Myocyte (in vitro differentiated cells): Measurements from ENCODE around the gene RGS6. TPM values are rescaled to one million over a fixed set of nuclear protein-coding genes. Genes with fewer than 3 reads are reported as not detected.

Experiments used
- DNase-seq: peaks from one replicate; pipeline ENCODE4 v3.0.0-alpha.2; 2012; ENCODE audit warnings: low read depth
- total RNA-seq: library from RNA; depleted of rRNA; stranded (reverse); fragments of >200 nt; gene quantifications from 2 replicates; pipeline ENCODE4 v1.2.3, GENCODE V29; 2014

The RGS6 gene
- total RNA-seq, 1 donor from 2014 or later, result not detected

DNA sequence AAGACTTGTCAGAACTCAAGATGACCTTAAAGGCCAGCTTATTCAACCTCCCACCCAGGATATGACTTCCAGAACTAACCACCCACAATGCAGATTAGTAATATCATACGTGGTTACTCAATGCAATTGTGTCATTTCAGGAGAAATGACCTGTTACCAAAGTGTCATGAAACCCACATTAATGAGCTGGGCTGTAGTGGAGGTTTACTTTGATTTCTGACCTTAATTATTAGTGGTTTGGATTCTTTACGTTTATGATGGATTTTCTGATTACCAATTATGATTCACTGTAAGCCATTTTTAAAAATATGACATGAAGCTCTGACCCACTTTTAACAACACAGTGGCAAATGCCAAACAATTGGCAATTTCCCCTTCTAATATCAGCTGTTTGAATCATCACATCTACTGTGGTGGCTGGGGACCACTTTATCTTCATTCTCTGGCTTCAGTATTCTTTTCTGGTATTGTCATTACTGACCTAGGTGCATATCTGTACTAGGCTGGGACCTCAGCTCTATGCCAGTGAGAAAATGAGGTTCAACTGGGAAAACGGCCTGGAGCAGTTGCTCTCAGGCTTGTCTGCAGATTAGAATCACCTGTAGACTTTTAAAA is 223.3 kb downstream of the RGS6 start:
- DNase-seq, result no peak

DNA sequence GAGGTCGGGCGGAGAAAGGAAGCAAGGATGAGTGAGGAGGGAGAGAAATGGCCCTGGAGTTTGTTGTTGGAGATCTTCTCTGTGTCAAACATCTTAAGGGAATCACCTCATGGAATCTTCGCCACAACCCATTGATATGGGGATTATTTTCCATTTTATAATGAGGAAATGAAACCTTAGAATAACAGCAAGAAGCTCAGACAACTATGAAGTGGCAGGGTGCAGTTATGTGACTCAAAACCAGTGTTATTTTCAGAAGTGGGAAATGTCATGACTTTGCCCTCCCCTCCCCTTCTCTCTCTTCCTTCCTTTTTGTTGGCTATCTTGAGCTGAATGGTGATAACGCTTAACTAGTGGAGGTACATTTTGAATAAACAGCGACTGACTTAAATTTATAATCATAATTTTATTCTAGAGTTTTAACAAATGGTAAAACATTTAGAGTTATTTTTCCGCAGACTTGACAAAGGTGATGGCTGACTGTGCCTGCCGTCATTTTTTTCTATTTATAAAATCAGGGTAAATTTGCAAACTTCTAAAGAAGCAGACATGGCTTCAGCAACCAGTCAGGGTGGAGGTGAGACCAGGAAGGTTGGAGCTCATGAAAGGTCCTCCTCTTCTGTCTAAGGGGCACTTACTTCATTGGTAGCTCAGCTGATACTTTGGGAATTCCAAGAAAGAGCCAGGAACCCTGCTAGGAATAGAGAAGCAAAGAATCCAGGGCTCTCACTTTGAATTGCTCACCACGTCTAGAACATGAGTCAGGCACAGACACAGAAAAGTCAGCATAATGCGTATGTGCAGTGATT is 232.4 kb downstream of the RGS6 start:
- no peak for DNase-seq

- DNase-seq, result no peak
These were observed 233.0 kb downstream of the RGS6 start for GRCh38 chr14:72165229-72165698.

- no peak for DNase-seq
These were observed 237.3 kb downstream of the RGS6 start for GRCh38 chr14:72169521-72169920.

DNA sequence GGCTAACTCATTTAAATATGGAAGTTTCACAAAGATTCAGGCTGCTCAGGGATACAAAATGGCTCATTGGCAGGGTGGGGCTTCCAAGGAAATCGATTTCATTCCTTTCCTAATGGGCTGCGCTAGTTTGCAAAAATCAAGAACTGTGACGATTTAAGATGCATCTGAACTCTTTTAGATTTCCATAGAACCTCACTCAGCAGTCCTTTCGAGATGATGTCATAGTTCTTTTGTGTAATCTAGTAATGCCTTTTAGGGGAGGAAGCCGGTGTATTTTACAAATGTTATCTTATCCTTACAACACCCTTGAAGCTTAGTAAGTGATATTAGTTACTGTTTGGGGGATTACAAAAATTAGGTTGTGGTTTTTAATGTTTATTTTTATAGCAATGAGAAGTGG is 239.8 kb downstream of the RGS6 start:
- no peak for DNase-seq

- DNase-seq, result no peak
These were observed 240.4 kb downstream of the RGS6 start for GRCh38 chr14:72172597-72172996.

GRCh38 chr14:72173038-72173720 is 240.9 kb downstream of the RGS6 start:
- no peak for DNase-seq

DNA sequence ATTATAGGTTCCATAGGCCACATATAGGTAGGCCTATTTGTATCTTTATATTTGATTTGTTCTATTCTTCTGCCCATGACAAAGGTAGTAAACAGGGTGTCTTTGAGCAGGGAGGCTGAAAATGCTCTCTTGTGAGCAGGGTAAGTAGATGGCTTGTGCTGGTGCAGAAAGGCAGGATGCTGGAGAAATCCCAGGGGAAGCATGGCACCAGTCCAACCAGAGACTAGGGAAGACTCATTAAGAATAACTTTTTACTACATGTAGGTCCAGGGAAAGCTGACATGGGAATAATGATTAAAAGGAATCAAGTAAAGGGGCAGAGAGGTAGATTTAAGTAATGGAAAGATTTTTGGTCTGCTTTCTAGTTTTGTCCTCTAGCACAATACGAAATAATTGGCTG is 245.0 kb downstream of the RGS6 start:
- no peak for DNase-seq

DNA sequence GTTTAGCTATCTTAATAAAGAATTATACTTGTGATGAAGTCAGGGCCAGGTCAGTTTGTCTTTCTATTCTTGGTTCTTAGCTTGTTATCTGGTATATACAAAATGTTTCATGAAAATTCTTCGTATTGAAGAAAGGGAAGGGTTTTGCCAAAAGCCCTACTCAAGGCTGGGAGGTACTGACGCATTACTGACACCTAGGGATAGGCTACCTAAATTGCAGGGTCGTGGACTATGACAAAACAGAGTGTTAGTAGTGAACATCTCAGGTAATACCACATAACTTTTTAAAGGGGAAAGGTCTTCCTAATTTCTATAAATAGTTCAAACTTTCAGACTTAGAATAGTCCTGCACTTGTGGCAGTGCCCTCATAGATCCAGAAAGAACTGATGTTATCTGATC is 246.3 kb downstream of the RGS6 start:
- DNase-seq, result no peak

DNA sequence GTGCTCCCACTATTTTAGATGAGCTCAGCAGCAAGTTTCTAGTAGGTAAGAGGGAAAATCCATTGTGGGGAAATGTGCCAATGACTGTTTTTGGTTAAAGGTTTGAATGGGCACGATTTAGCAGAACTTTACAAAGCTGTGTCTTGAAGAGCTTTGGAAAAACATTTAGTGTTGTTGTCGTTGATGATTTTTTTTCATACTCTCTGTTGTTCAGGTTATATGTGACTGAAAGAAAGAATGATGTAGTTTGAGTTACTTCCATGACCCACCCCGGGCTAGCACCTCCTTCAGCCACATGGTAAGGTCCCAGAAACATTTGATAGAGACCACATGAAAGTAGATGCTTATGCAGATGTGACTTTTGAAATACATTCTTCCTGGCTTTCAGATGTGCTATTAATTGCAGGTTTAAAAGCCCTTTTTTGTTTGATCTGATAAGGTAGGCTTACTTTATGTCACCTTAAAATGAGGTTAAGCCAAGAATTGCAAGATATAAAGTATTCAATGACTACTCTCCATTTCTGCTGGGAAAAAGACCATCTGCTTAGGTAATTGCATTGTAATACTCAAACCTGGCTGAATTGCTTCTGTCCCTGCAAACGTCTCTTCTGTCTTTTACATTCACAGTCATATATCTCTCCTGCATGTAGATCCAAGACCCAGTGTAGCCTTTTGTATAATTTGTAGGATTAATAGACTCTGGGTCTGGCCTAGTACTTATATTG is 250.6 kb downstream of the RGS6 start:
- no peak for DNase-seq

- DNase-seq, result no peak
These were observed 251.4 kb downstream of the RGS6 start for GRCh38 chr14:72183631-72184030.

GRCh38 chr14:72186523-72186922 is 254.3 kb downstream of the RGS6 start:
- DNase-seq, result no peak

GRCh38 chr14:72196237-72197015 is 264.2 kb downstream of the RGS6 start:
- no peak for DNase-seq

- no peak for DNase-seq
These were observed 269.4 kb downstream of the RGS6 start for GRCh38 chr14:72201645-72202044.

- DNase-seq, result no peak
These were observed 281.2 kb downstream of the RGS6 start for GRCh38 chr14:72213424-72213823.

DNA sequence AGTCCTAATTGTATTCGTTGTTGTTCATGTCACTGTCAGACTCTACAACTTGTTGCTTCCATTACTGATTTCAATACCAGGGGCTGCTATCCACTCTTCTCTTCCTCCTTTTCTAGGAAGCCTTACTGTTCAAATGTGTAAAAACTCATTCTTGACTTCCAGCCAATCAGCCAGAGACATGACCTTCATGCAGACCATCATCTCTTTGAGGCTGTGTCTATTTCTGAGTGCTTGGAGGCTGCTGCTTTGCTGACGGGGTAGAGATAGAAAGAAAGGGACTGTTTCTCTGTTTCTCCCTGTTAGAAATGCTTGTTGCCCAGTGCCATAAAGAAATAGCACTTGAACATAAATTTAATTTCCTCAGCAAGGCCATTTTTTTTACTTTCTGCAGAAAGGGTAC is 282.9 kb downstream of the RGS6 start:
- no peak for DNase-seq

GRCh38 chr14:72217135-72217534 is 284.9 kb downstream of the RGS6 start:
- DNase-seq, result no peak

DNA sequence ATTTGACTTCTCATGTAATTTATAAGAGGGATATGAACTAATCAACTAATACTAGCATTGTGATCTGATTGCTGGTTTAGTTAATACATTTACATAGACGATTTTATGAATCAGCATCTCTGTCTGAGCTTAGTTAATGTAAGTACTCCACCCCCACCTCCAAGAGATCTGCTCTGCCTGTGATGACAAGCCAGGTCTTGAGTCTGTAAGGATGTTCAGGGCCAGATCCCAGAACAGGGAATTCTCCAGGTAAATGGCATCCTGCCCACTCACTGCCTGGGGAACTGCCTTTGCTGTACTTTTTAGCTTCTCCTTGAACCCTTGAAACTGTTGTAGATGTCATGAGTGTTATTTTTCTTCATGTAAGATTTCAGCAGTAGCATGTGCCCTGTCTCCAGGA is 289.8 kb downstream of the RGS6 start:
- DNase-seq, result no peak

DNA sequence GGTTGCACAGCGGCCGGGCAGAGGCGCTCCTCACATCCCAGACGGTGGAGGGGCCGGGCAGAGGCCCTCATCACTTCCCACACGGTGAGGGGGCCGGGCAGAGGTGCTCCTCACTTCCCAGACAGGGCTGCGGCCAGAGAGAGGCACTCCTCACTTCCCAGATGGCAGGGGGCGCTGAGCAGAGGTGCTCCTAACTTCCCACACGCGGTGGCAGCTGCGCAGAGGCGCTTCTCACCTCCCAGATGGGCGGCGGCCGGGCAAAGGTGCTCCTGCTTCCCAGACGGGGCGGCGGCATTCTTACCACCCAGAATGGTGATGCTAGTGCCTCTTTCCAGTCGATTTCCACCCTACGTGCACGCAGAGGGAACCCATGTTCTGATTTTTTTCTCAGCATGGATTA is 304.4 kb downstream of the RGS6 start:
- DNase-seq, result no peak

DNA sequence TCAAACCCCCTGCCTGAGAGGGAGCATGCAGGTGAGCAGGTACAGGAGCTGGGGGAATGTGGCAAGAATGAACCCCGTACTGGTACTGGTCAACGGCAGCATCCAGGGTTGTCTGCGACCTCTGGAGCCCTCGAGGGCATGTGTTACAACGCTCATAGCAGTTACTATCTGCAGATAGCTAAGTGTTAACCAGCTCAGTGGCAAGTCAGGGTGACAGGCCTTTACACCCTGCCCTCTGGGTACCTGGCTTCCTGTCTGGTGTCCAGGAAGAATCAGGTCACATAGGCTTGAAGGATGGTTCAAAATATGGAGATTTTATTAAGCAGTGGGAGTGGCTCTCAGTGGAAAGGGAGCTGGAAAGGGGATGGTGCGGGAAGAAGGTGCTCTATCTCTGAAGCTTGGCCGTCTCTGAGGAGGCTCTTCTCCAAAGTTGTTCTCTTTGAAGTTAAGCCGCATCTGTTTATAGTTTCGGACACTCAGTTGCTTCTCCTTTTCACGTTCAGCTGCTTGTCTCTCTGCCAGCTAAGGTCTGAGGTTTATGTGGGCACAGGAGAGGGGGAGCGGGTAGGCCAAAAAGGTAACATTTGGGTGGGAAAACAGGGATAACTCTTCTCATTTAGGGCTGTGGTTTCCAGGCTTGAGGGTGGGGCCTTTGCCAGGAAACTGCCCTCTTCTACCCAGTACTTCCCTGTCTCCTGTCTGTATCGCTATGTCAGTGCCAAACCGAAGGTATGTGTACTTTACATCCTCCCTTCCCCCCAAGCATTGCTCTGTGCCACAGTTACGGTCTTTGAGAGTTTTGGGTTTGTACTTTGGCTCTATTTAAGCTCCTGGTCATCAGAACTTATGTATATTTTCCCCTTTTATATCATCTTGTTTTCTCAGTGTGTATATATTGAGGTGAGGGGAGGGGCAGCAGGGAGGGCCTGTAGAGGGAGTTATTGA is 305.8 kb downstream of the RGS6 start:
- DNase-seq, result no peak
